HG03520 (cell line): ENCODE results near the gene CCDC9B.

ENCODE experiments used
- ATAC-seq: cut with Tn5 transposase; IDR thresholded peaks from one replicate; pipeline ENCODE4 v1.9.1; 2021; ENCODE audit warnings: mild to moderate bottlenecking, moderate library complexity; ENCODE audit not compliant: unreplicated experiment

CCDC9B gene

DNA sequence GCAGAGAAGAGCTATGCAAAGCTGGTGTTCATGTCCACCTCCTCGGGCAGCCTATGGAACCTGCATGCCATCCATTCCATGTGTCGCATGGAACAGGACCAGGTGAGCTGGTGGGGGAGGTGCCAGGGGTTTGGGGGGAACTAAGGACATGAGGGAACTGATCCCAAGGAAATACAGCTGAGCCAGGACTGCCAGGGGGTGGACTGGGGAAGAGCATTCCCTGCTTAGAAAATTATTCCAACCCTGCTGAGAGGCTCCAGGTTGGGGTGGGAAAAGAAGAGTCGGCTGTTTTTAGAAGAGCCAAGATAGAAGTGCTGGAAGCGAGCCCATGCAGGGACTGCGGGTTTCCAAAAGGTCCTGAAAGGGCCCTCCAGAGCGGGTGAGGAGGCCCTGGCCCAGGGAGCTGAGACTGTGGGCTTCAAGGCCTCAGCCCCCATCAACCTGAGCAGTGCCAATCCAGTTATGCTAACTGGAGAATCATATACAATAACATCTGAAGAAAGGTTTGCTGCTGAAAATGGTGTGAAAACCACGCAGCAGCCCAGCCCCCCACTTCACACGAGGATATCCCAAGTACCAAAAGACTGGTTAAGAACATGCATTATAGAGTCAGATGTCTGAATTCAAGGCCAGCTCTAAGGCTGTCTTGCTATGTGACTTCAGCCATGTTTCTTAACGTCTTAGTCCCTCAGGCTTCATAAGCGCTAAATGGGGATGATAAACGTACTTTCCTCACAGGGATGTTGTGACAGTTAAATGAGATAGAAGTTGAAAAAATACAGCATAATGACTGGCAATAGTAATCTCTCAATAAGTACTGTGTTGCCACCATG is 25.1 kb upstream of the CCDC9B start:
- ATAC-seq: no peak

DNA sequence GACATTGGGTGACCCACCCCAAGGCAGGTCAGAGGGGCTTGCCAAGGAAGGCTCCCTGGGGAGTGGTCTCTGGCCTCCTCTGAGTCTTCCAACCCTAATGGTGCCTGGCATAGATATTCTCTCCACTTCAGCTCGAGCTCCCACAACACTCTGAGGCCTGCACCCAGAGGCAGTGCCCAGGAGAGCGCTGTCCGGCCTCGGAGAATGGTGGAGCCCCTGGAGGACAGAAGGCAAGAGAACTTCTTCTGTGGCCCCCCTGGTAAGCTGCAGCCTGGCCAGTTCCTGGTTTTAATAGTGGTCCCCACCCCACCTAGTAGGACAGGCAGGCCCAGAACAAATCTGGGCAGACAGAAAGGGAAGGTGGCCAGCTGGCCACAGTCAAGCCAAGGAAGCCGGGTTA is 24.3 kb upstream of the CCDC9B start:
- no peak for ATAC-seq

DNA sequence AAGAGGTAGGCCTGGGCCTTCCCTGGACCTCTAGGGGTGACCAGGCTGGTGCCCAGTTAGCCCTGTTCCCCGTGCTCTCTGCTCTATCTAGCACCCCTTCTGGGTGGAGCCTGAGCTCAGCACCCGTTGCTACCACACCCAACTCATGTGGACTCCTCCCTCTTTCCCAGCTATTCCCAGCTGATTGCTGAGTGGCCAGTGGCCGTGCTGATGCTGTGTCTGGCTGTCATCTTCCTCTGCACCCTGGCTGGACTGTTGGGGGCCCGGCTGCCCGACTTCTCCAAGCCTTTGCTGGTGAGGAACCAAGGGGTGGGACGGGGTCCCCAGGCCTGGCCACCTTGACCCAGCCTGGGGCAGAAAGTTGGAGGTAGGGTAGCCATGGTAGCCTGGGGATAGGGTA is 23.5 kb upstream of the CCDC9B start:
- ATAC-seq: no peak

DNA sequence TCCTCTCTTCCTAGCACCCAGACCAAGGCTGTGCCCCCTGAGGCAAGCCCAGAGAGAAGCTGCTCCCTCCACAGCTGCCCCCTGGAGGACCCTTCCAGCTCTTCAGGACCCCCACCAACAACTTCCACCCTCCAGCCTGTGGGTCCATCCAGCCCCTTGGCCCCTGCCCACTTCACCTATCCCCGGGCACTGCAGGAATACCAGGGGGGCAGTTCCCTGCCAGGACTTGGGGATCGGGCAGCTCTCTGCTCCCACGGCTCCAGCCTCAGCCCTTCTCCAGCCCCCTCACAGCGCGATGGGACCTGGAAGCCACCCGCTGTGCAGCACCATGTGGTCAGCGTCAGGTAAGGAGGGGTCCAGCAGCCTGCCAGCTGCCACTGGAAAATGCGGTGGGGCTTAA is 22.9 kb upstream of the CCDC9B start:
- ATAC-seq: no peak

DNA sequence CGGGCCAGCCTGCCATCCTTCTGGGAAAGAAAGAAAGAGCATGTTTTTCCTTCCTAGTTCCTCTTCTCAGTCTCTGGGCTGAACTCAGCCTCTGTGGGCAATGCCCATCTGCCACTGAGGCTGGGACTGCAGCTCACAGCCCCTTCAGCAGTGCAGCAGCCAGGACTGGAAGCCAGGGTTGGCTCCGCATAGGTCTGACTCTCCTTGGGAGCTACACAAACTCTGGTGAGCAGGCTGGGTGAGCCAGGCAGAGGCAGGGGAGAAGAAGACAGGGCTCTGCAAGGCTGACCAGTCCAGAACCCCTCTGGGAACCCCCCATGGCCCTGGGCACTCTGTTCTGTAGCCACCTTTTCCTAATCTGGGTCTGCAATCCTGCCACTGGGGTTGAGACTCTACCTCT is 20.9 kb upstream of the CCDC9B start:
- no peak for ATAC-seq

DNA sequence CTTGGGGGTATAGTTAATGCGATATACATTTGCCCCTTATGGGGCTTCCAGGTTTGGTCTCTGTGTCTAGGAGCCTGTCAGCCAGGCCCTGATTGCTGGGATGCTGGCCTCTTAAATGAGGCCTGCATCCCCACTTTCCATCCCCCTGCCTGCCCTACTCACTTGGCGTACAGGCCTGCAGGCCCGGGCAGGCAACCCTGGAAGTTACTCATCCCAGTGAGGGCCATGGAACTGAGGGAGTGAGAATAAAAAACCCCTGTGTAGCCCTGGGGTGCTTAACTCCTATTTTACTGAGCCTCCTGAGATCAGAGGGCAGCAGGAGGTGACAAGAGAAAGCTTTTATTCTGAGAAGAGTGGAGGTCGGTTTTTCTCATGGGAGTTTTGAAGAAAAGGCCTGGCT is 19.3 kb upstream of the CCDC9B start:
- no peak for ATAC-seq

DNA sequence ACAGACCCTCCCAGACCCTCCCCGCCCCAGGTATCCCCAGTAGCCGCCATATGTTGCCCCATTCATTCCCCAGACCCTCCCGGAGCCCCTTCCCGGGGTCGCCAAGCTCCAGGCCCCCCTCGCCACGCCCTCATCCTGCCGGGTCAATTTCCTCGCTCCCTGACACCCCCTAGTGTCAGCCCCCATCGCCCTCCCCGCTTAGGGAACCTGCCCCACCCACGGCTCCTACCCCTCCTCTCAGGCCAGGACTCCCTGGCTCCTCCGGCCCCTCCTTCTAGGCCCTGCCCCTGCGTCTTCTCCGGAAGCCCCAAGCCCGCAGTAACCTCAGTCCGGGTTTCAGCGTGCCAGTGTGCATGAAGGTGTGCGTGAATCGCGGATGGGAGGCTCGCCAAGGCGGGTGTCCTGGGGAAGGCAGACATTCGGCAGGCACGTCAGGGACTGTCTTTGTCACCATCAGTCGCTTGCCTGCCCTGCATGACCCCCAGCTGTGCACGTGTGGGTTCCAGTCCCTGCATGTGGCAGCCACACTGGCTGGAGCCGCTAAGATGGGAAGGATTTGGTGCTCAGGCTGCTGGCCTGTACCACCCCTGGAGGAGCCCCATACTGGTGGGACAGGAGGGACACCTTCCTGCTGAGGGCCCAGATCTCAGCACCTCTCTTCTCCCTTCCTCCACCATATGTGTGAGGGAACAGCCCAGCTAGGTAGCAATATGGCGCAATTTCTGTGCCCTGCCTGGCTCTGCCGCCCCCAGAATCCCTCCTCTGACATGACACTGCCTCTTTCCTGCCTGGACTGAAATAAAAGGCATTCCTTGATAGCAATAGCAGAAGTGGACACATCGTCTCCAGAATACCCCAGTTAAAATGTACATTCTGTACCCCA is 18.0 kb upstream of the CCDC9B start:
- no peak for ATAC-seq

DNA sequence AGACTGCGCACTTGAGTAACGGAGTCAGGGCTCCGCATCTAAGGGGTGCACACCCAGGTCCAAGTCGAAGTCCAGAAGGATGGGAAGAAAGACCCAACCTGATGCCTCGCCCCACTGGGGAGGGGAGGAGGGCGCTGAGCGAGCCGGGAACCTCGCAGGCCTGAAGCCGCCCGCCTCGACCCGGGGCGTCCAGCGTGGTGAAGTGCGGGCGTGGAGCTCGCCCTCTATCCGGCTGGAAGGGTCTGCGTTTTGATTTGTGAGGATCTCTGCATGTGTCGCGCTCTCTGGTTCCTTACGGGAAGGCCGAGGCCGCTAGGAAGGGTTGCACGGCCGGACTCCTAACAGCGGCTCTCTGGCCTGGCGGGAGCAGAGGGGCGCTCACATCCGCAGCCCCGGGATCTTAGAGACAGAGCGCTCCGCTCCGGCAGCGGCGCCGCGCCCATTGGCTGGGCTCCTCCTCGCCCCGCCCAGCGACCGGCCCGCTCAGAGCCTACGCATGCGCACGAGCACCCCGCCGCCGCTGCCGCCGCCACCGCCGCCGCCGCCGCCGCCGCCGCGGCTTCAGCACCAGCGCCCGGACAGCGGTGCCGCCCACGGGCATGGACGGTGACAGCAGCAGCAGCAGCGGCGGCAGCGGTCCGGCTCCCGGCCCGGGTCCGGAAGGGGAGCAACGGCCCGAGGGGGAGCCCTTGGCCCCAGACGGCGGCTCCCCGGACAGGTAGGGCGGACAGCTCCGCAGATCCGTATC is 17.2 kb upstream of the CCDC9B start, which contains the start of gene DISP2:
Gene DISP2, plus strand, starts transcription at position 497 of the 748 bp plus-strand sequence. Its CDS starts 103 bp downstream, at position 600.
- peak; percentile 82 for ATAC-seq

DNA sequence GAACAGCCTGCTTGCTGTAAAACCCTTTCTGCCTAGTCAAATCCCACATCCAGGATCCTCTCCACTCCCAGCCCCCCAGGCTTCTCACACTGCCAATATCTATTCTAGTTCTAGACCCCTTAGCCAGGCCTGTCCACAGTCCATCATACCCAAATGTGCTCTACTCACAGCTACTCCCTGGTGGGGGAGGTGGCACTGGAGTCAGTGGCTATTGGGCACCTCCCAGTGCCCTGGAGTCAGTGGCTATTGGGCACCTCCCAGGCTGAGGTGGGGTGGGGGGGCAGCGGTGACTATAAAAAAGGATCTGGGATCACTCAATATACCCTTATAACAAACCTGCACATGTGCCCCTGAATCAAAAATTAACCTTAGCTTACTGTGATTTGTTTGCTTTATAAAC is 16.5 kb upstream of the CCDC9B start:
- ATAC-seq: no peak

DNA sequence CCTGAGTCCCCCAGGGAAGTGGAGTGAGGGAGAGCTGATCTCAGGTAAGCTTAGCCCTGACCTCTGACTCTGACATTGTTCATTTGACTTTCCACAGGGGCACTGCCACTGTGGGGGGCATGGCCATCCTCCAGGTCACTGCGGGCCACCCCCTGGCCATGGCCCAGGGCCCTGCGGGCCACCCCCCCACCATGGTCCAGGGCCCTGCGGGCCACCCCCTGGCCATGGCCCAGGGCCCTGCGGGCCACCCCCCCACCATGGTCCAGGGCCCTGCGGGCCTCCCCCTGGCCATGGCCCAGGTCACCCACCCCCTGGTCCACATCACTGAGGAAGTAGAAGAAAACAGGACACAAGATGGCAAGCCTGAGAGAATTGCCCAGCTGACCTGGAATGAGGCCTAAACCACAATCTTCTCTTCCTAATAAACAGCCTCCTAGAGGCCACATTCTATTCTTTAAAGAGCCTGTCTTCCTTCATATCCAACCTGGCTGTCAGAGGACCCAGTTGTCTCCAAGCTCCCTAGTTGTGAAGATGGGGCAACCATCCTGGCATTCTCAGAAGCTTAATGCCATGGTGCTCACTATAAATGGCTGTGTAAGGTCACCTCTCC is 15.3 kb upstream of the CCDC9B start:
- ATAC-seq: no peak

DNA sequence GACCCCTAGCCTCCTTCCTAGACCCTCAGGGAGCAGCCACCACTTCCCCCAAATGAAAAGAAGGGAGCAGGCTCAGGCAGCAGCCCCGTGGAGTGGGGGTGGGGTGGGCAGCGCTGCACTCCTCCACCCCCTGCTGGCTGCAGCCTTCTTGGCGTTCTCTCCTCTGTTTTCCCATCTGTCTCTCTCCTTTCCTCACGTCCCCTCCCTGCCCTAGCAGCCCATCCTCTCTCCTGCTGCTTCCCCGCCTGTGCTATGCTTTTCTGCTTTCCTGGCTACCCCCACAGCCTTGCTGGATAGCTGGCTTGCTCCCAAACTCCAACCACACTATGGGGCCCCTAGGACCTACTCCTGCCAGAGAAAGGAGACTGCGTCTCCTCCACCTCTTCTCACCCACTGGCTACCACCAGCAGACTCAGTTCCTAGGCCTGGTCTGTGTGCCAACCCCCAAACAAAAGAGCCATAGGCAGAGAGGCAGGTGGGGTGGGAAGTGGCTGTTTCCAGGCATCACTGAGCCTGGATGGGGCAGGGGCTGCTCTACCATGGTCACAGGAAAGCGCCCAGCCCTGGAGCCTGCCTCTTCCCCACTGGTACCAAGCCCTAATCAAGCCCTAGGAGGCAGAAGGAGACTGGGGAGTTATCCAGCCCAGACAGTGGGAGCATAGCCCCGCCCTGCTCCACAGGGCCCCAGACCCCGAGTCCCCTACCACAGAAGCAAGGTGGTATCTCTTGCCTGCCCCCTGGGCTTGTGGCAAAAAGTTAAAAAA is 13.9 kb upstream of the CCDC9B start:
- ATAC-seq: no peak

DNA sequence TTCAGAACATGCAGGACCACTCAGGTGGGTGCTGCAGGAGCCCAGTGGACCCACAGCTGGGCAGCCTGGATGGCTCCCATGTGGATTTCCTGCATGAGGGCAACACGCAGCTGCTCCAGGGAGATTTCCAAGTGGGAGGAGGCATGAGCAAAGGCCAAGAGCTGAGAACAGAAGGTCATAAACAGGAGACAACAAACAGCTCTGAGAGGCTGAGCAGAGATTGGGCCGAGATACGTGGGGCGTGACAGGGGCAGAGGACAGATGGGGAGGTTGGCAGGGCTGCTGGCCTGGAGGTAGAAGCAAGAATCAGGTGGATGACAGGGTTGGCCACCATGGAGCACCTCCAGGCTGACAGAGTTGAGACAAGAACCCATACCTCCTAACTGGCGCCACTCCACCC is 13.0 kb upstream of the CCDC9B start:
- ATAC-seq: no peak

DNA sequence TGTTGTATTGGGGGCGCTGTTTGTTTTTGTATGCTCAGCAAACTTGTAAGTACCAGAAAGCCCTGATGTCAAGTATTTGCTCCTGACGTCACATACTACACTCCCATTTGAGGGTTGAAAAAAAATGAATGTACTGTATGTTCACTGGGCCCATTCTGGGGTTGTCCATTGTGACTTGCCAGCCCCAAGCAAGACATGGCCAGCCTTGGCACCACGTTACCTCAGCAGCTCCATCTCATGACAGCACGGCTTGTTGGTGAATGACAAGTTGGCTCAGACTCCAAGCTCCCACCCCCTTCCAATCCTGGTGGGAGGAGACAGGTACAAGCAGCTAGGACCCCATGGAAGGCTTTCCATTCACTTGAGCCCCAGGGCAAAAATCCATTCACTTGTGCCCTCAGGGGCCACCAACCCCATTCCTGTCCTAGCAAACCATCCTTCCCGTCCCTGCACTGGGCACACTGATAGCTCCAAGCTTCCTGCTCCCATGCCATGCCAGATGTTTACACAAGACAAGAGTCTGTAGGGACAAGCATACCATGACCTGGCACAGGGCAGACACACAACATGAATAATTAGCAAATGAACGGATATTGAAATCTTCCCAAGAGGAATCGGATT is 11.7 kb upstream of the CCDC9B start:
- no peak for ATAC-seq

DNA sequence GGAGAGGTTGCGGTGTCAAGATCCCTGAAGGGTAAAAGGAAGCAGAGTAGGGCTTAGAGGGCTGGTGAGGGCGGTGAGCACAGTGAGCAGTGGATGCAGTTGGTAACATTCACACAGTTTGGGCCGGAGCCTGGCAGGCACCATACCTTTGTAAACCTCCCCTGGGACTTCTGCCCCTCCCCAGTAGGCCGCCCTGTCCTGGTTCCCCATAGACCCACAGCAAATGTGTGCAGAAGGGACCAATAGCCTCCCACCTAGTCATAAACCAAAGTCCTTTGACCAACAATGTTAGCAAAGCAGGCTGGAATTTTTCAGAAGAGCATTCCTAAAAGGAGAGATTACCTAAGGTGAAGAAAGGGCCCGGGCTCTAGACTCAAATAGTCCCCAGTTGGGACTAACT is 8.4 kb upstream of the CCDC9B start:
- no peak for ATAC-seq

DNA sequence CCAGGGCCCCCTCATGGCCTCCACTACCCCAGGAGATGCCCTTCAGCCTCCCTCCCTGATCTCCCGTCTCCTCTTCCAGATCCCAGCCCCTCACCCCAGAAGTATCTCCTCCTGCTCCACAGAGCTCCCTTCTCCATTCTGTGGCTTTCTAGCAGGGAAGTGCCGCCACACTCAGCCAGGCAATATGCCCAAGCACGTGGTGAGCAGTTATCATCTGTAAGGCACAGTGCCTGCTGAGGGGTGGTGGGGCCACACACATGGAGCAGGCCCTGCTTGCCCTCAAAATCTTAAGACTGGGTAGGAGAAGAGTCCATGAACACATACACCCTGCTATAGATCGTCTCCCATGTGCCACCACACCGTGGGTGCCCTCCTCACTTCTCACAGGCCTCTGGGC is 7.7 kb upstream of the CCDC9B start:
- no peak for ATAC-seq

DNA sequence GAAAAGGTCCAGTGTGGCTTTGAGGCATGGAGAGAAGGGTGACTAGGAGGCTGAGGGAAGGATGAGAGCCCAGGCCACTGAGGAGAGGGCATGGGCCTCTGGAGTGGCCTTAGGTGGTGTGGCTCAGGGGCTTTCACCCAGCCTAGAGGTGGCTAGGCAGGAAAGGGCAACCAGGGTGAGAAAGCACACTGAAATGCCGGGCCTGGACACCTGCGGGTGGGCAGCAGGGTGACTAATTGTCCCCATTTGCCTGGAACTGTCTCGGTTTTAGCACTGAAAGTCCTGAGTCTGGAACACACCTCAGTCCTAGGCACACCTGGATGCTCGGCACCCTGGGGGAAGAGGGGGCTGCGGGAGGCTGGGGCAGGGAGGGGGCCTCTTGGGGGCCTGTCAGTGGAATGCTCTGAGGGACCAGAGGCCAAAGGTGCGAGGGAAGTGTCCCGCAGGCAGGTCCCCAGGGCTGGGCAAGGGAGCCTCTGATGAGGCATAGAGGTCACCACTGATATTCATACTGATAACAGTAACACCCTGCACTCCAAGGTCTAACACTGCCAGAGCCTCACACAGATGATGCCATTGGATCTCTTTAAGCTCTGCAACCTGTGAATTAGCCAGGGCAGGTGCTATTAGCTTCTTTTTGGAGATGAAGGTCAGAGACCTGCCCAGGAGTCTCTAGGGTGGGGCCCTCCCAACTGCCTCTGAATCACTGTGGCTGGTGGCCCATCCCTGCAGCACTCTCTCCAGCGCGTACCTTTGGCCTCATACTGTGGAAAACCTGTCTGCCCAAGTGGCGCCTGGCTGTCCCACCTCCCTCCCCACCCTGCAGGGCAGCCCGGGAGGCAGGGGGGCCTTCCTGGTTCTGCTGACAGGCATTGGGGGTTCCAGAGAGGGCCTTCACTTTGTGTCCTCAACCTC is 7.1 kb upstream of the CCDC9B start:
- ATAC-seq: no peak

DNA sequence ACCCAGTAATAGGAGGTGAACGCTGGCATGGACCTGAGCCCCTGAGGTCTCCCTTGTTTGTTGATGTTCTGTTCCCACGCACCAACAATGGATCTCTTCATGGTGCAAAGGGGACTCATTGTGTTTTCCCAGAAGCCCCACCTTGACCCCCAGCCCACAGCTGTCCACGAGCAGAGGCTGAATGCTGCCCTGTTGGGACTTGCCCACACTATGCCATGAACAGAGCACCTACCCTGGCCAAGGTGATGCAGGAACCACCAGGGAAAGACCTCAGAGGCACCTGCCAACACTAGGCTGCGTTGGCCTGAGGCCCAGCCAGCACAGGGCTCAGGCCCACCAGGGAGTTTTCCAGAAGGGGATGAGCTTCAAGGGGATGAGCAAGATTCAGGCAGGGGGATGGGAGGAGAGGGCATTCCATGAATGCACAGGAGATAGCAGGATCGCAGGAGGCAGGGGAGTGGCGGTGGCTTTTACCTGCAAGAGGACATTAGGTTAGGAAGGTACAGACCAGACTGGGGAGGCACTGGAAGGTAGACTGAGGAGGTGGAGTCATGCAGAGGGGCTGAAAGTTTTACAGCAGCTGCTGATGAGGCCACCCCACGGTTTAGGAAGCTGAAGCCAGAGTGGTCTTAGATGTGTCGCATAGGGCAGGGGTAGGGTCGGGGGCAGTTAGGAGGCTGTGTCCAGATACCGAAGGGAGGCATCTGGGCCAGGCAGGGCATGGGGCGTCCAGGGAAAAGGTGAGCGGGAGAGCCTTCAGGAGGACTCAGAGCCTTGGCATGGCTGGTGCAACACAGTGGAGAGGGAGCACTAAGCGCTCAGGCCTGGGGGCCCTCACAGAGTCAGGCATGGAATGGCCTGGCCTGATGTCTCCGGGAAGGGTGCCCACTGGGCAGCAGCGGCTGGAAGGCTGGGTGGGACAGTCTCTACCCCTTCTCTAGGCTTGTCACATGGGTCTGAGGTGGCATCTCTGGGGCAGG is 6.1 kb upstream of the CCDC9B start:
- no peak for ATAC-seq
